HepG2 (cell line): ENCODE results near the gene ZNHIT1. TPM values are rescaled to one million over a fixed set of nuclear protein-coding genes. Genes with fewer than 3 reads are reported as not detected.

Experiments
- FOXJ3 ChIP-seq: sonication (generic); formaldehyde crosslinking; IDR thresholded peaks from 2 replicates; pipeline ENCODE4 v1.4.0; 2020; ENCODE audit warnings: missing genetic modification reagents, mild to moderate bottlenecking, borderline replicate concordance
- GTF3A ChIP-seq: sonication (generic); formaldehyde crosslinking; conservative IDR thresholded peaks from 2 replicates; pipeline ENCODE4 v1.4.0; 2020; ENCODE audit warnings: mild to moderate bottlenecking, missing genetic modification reagents
- KDM1A ChIP-seq: IDR thresholded peaks from 2 replicates; pipeline ENCODE4 v1.6.1; 2016; ENCODE audit warnings: missing compliant biosample characterization
- KDM2A ChIP-seq: sonication (generic); formaldehyde crosslinking; IDR thresholded peaks from 2 replicates; pipeline ENCODE4 v1.4.0; 2020; ENCODE audit warnings: low read depth, missing genetic modification reagents, borderline replicate concordance
- MED8 ChIP-seq: sonication (generic); formaldehyde crosslinking; IDR thresholded peaks from 2 replicates; pipeline ENCODE4 v1.8.1; 2023; ENCODE audit warnings: mild to moderate bottlenecking, missing genetic modification reagents; ENCODE audit not compliant: insufficient replicate concordance
- MNT ChIP-seq: fragments of 450-650 bp; IDR thresholded peaks from 2 replicates; pipeline ENCODE4 v1.6.1; 2016
- MTF1 ChIP-seq: sonication (generic); formaldehyde crosslinking; IDR thresholded peaks from 2 replicates; pipeline ENCODE4 v1.5.0; 2020; ENCODE audit warnings: missing genetic modification reagents
- NCOR1 ChIP-seq: fragments of 200-600 bp; sonication (generic); IDR thresholded peaks from 2 replicates; pipeline ENCODE4 v1.7.0; 2017; ENCODE audit warnings: antibody characterized with exemption, low read length, borderline replicate concordance
- PITX1 ChIP-seq: sonication (generic); formaldehyde crosslinking; IDR thresholded peaks from 2 replicates; pipeline ENCODE4 v1.5.1; 2020; ENCODE audit warnings: mild to moderate bottlenecking, missing genetic modification reagents
- SAP130 ChIP-seq: IDR thresholded peaks from 2 replicates; pipeline ENCODE4 v1.6.1; 2016; ENCODE audit warnings: low read depth
- ZMYM3 ChIP-seq: sonication (generic); formaldehyde crosslinking; IDR thresholded peaks from 2 replicates; pipeline ENCODE4 v1.5.1; 2020; ENCODE audit warnings: mild to moderate bottlenecking, missing genetic modification reagents
- ZMYM4 ChIP-seq: sonication (generic); formaldehyde crosslinking; IDR thresholded peaks from 2 replicates; pipeline ENCODE4 v1.8.1; 2023; ENCODE audit warnings: mild to moderate bottlenecking, missing genetic modification reagents
- ZNF556 ChIP-seq: sonication (generic); formaldehyde crosslinking; IDR thresholded peaks from 2 replicates; pipeline ENCODE4 v1.4.0; 2020; ENCODE audit warnings: mild to moderate bottlenecking, missing genetic modification reagents, borderline replicate concordance
- ZNF619 ChIP-seq: sonication (generic); formaldehyde crosslinking; IDR thresholded peaks from 2 replicates; pipeline ENCODE4 v1.4.0; 2020; ENCODE audit warnings: mild to moderate bottlenecking, missing genetic modification reagents
- ZNF770 ChIP-seq: sonication (generic); formaldehyde crosslinking; IDR thresholded peaks from 2 replicates; pipeline ENCODE4 v1.5.0; 2020; ENCODE audit warnings: mild to moderate bottlenecking, missing genetic modification reagents
- ZSCAN12 ChIP-seq: sonication (generic); formaldehyde crosslinking; IDR thresholded peaks from 2 replicates; pipeline ENCODE4 v1.9.0; 2021; ENCODE audit warnings: mild to moderate bottlenecking, missing genetic modification reagents
- polyA plus RNA-seq, 8 experiments: library from polyadenylated mRNA; depleted of rRNA in 3 of 8; stranded (reverse) in 7 of 8; unstranded in 1 of 8; fragments of >200 nt; fragmentation: Illumina TruSeq in 4 of 8; extraction: Trizol in 4 of 8; gene quantifications; 2 replicates each; pipeline versions ENCODE4 v1.2.1 to v1.2.3, GENCODE V29; 2011 to 2016; ENCODE audit warnings: low read depth in 4 of 8, missing spikeins in 1 of 8, mixed read lengths in 1 of 8; ENCODE audit not compliant: insufficient read depth in 1 of 8
- total RNA-seq, 5 experiments: library from RNA; depleted of rRNA; stranded (reverse); fragments of >200 nt; fragmentation: Illumina TruSeq; extraction: Trizol; gene quantifications; 2 replicates each; pipeline ENCODE4 v1.2.3, GENCODE V29; 2016; ENCODE audit warnings: low read depth in 1 of 5
- TF ChIP-seq, protein P1 (sequence below), 2 experiments: sonication (generic) in 1 of 2; formaldehyde crosslinking in 1 of 2; IDR thresholded peaks; 2 replicates each; pipeline versions ENCODE4 v1.5.1 to v1.6.1; 2011 to 2020; ENCODE audit warnings: borderline replicate concordance in 1 of 2, low read depth in 1 of 2, low read length in 1 of 2, mild to moderate bottlenecking in 1 of 2, missing genetic modification reagents in 1 of 2, moderate library complexity in 1 of 2
- TF ChIP-seq, protein P2 (sequence below): sonication (generic); formaldehyde crosslinking; IDR thresholded peaks from 2 replicates; pipeline ENCODE4 v1.4.0; 2020; ENCODE audit warnings: missing genetic modification reagents
- TF ChIP-seq, protein P3 (sequence below): sonication (generic); formaldehyde crosslinking; IDR thresholded peaks from 2 replicates; pipeline ENCODE4 v1.8.1; 2022; ENCODE audit warnings: low read depth, mild to moderate bottlenecking, missing genetic modification reagents

Gene ZNHIT1
- total and polyA plus RNA-seq, 2 of the 13 experiments (the other 11 are each of a cell fraction or from before 2014, with no cell fraction given): 32.5 to 64.5 TPM

- TF ChIP-seq, protein P1, sequence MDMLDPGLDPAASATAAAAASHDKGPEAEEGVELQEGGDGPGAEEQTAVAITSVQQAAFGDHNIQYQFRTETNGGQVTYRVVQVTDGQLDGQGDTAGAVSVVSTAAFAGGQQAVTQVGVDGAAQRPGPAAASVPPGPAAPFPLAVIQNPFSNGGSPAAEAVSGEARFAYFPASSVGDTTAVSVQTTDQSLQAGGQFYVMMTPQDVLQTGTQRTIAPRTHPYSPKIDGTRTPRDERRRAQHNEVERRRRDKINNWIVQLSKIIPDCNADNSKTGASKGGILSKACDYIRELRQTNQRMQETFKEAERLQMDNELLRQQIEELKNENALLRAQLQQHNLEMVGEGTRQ (IDR thresholded peaks at IDR 0.05; ENCODE audit: low read depth, low read length): no peak
- TF ChIP-seq, protein P1 (CRISPR knock-in tag; IDR thresholded peaks at IDR 0.05; ENCODE audit: borderline replicate concordance): peak; percentile 24; the same call in 1 of the 2 replicates
- TF ChIP-seq ZMYM4 (CRISPR knock-in tag): 0 out of 2 replicates have a peak, but pooled peaks have one; percentile 25
- TF ChIP-seq ZNF619: no peak
- peak; percentile 24 for TF ChIP-seq MED8 (CRISPR knock-in tag)
- no peak for TF ChIP-seq GTF3A (CRISPR knock-in tag)
- peak; percentile 48 for TF ChIP-seq SAP130 (CRISPR knock-in tag)
- peak; percentile 12; the same call in 1 of the 2 replicates for TF ChIP-seq MNT
- TF ChIP-seq ZSCAN12: no peak
- no peak for TF ChIP-seq MTF1 (CRISPR knock-in tag)
- TF ChIP-seq NCOR1: peak; percentile 85
- TF ChIP-seq KDM2A (CRISPR knock-in tag): no peak
- no peak for TF ChIP-seq ZNF556 (CRISPR knock-in tag)
- TF ChIP-seq, protein P2, sequence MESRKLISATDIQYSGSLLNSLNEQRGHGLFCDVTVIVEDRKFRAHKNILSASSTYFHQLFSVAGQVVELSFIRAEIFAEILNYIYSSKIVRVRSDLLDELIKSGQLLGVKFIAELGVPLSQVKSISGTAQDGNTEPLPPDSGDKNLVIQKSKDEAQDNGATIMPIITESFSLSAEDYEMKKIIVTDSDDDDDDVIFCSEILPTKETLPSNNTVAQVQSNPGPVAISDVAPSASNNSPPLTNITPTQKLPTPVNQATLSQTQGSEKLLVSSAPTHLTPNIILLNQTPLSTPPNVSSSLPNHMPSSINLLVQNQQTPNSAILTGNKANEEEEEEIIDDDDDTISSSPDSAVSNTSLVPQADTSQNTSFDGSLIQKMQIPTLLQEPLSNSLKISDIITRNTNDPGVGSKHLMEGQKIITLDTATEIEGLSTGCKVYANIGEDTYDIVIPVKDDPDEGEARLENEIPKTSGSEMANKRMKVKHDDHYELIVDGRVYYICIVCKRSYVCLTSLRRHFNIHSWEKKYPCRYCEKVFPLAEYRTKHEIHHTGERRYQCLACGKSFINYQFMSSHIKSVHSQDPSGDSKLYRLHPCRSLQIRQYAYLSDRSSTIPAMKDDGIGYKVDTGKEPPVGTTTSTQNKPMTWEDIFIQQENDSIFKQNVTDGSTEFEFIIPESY (CRISPR knock-in tag): peak; percentile 64
- TF ChIP-seq PITX1: peak; percentile 71; the same call in 1 of the 2 replicates
- TF ChIP-seq ZMYM3 (CRISPR knock-in tag): peak; percentile 21; the same call in 1 of the 2 replicates
- TF ChIP-seq FOXJ3 (CRISPR knock-in tag): peak; percentile 33; the same call in 1 of the 2 replicates
- TF ChIP-seq ZNF770 (CRISPR knock-in tag): peak; percentile 54
- 0 out of 2 replicates have a peak, but pooled peaks have one; percentile 10 for TF ChIP-seq KDM1A (CRISPR knock-in tag)
- TF ChIP-seq, protein P3, sequence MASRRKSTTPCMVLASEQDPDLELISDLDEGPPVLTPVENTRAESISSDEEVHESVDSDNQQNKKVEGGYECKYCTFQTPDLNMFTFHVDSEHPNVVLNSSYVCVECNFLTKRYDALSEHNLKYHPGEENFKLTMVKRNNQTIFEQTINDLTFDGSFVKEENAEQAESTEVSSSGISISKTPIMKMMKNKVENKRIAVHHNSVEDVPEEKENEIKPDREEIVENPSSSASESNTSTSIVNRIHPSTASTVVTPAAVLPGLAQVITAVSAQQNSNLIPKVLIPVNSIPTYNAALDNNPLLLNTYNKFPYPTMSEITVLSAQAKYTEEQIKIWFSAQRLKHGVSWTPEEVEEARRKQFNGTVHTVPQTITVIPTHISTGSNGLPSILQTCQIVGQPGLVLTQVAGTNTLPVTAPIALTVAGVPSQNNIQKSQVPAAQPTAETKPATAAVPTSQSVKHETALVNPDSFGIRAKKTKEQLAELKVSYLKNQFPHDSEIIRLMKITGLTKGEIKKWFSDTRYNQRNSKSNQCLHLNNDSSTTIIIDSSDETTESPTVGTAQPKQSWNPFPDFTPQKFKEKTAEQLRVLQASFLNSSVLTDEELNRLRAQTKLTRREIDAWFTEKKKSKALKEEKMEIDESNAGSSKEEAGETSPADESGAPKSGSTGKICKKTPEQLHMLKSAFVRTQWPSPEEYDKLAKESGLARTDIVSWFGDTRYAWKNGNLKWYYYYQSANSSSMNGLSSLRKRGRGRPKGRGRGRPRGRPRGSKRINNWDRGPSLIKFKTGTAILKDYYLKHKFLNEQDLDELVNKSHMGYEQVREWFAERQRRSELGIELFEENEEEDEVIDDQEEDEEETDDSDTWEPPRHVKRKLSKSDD (CRISPR knock-in tag): peak; percentile 73
These were observed 2.3 kb downstream of the ZNHIT1 start (continued) for GRCh38 chr7:101220295-101220694.
